ENCODE data around the gene DLGAP1. TPM values are rescaled to one million over a fixed set of nuclear protein-coding genes. Genes with fewer than 3 reads are reported as not detected.

Gene DLGAP1
- total and polyA plus RNA-seq, 2 donors (not counting 1 experiment from before 2014, with no cell fraction given), result 0.07 to 0.61 TPM

- H3K36me3 ChIP-seq (replicated peaks in 1 of 2; ENCODE audit: control extremely low read depth in 1 of 2, control insufficient read depth in 1 of 2, extremely low read depth in 1 of 2, insufficient read depth in 2 of 2, low read length in 1 of 2), result no peaks in the 10 kb centered on the region
- H3K27ac ChIP-seq (ENCODE audit: low read length in 2 of 2), result no peak overlapping the region
- Mint-ChIP-seq H3K9me3 (ENCODE audit: insufficient read depth) (no peaks in the 10 kb centered on the region), H3K4me1 (no peaks in the 10 kb centered on the region), H3K27me3 (no peaks in the 10 kb centered on the region), H3K27ac (no peak overlapping the region), H3K4me3 (no peak overlapping the region)
- CTCF ChIA-PET, result interaction anchor here (0.9 to 1.1 kb wide), 3 partner anchors 8 to 53 kb away, joined by 3 to 4 read pairs (median 3); no protein-coding TSS in a partner anchor
- intact Hi-C loops (cut with micrococcal nuclease), result no loop called here
- H3K27me3 ChIP-seq (replicated peaks in 1 of 4; ENCODE audit: control extremely low read depth in 1 of 4, control insufficient read depth in 3 of 4, insufficient read depth in 4 of 4, low read length in 3 of 4), result no peaks in the 10 kb centered on the region
- no peak for TF ChIP-seq EZH2 (IDR thresholded peaks at IDR 0.05; ENCODE audit: borderline replicate concordance, insufficient read depth, low read depth, low read length, poor library complexity, severe bottlenecking)
- TF ChIP-seq, protein P1, sequence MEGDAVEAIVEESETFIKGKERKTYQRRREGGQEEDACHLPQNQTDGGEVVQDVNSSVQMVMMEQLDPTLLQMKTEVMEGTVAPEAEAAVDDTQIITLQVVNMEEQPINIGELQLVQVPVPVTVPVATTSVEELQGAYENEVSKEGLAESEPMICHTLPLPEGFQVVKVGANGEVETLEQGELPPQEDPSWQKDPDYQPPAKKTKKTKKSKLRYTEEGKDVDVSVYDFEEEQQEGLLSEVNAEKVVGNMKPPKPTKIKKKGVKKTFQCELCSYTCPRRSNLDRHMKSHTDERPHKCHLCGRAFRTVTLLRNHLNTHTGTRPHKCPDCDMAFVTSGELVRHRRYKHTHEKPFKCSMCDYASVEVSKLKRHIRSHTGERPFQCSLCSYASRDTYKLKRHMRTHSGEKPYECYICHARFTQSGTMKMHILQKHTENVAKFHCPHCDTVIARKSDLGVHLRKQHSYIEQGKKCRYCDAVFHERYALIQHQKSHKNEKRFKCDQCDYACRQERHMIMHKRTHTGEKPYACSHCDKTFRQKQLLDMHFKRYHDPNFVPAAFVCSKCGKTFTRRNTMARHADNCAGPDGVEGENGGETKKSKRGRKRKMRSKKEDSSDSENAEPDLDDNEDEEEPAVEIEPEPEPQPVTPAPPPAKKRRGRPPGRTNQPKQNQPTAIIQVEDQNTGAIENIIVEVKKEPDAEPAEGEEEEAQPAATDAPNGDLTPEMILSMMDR (IDR thresholded peaks at IDR 0.05), result peak; percentile 79
- DNase-seq (peak; percentile 22), ATAC-seq (ENCODE audit: low read depth) (peak; percentile 36)
- H3K9me3 ChIP-seq (ENCODE audit: control extremely low read depth in 1 of 3, control insufficient read depth in 2 of 3, insufficient read depth in 1 of 3, low read length in 2 of 3), result peaks cover 0 to 3% (median 0%) of the 10 kb centered on the region in 3 donors
- 26% methylated on average over 4 of the region's 5 CpGs for WGBS (ENCODE audit: insufficient coverage)
- no peaks in the 10 kb centered on the region for H4K20me1 ChIP-seq (ENCODE audit: control insufficient read depth, insufficient read depth, low read length, poor library complexity, severe bottlenecking)
- H2AFZ ChIP-seq (ENCODE audit: insufficient read depth, low read depth, low read length, poor library complexity, severe bottlenecking), result no peak overlapping the region
- H3K9ac ChIP-seq (ENCODE audit: low read length), result no peak overlapping the region
- H3K4me3 ChIP-seq (ENCODE audit: control extremely low read depth in 1 of 5, extremely low read depth in 1 of 5, insufficient read depth in 1 of 5, low read depth in 2 of 5, low read length in 4 of 5), result no peak overlapping the region
- no peak overlapping the region for H3K4me2 ChIP-seq (replicated peaks; ENCODE audit: low read depth, low read length, poor library complexity, severe bottlenecking)
- POLR2A ChIA-PET, result no interaction called here
- no peaks in the 10 kb centered on the region for H3K4me1 ChIP-seq (ENCODE audit: control insufficient read depth in 2 of 2, insufficient read depth in 2 of 2, low read length in 2 of 2)
- no peaks in the 10 kb centered on the region for H3K79me2 ChIP-seq (ENCODE audit: control insufficient read depth, insufficient read depth, low read length)
Measured at GRCh38 chr18:4068552-4069158, 386.5 kb downstream of the DLGAP1 start.

DNA sequence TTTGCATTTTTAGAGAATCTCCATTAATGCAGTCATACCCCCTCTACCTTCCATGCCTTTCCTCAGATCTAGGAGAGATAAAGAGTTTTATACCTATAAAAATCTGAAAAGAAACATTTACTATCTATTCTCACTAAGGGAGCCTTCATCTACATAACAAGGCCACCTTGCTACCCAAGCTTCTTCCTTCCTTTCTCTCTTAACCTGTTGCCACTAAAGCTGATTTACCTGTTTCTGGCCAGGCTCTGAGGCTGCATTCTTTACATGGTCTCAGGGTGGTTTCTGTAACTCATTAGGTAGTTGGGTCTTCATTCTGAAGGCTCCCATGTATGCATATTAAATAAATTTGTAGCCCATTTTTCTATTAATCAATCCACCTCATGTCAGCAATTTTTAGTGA lies 391.6 kb downstream of the DLGAP1 start:
- ATAC-seq (ENCODE audit: low read depth), result no peak

More for the DNA sequence above, 391.6 kb downstream of the DLGAP1 start:
- H3K9me3 ChIP-seq (ENCODE audit: control extremely low read depth in 1 of 3, control insufficient read depth in 2 of 3, insufficient read depth in 1 of 3, low read length in 2 of 3), result peaks cover 2 to 15% (median 4%) of the 10 kb centered on the region in 3 donors
- no peak overlapping the region for H3K9ac ChIP-seq (ENCODE audit: low read length)
- no peaks in the 10 kb centered on the region for H3K27me3 ChIP-seq (replicated peaks in 1 of 4; ENCODE audit: control extremely low read depth in 1 of 4, control insufficient read depth in 3 of 4, insufficient read depth in 4 of 4, low read length in 3 of 4)
- intact Hi-C loops (cut with micrococcal nuclease), result no loop called here
- no peaks in the 10 kb centered on the region for H3K4me1 ChIP-seq (ENCODE audit: control insufficient read depth in 2 of 2, insufficient read depth in 2 of 2, low read length in 2 of 2)
- H4K20me1 ChIP-seq (ENCODE audit: control insufficient read depth, insufficient read depth, low read length, poor library complexity, severe bottlenecking), result no peaks in the 10 kb centered on the region
- ChIA-PET POLR2A (no interaction called here), CTCF (interaction anchor here (0.8 kb wide), 1 partner anchor 69 kb away, joined by 3 read pairs; no protein-coding TSS in a partner anchor)
- H3K36me3 ChIP-seq (replicated peaks in 1 of 2; ENCODE audit: control extremely low read depth in 1 of 2, control insufficient read depth in 1 of 2, extremely low read depth in 1 of 2, insufficient read depth in 2 of 2, low read length in 1 of 2), result no peaks in the 10 kb centered on the region
- H2AFZ ChIP-seq (ENCODE audit: insufficient read depth, low read depth, low read length, poor library complexity, severe bottlenecking), result no peak overlapping the region
- H3K4me3 ChIP-seq (ENCODE audit: control extremely low read depth in 1 of 5, extremely low read depth in 1 of 5, insufficient read depth in 1 of 5, low read depth in 2 of 5, low read length in 4 of 5), result no peak overlapping the region
- TF ChIP-seq, protein P1 (IDR thresholded peaks at IDR 0.05), result no peak
- no peak for TF ChIP-seq EZH2 (IDR thresholded peaks at IDR 0.05; ENCODE audit: borderline replicate concordance, insufficient read depth, low read depth, low read length, poor library complexity, severe bottlenecking)
- Mint-ChIP-seq H3K4me1 (no peaks in the 10 kb centered on the region), H3K9me3 (ENCODE audit: insufficient read depth) (peaks cover 4% of the 10 kb centered on the region), H3K27ac (no peak overlapping the region), H3K27me3 (no peaks in the 10 kb centered on the region), H3K4me3 (no peak overlapping the region)
- no peak overlapping the region for H3K27ac ChIP-seq (ENCODE audit: low read length in 2 of 2)
- no peak for DNase-seq
- H3K4me2 ChIP-seq (replicated peaks; ENCODE audit: low read depth, low read length, poor library complexity, severe bottlenecking), result no peak overlapping the region
- H3K79me2 ChIP-seq (ENCODE audit: control insufficient read depth, insufficient read depth, low read length), result no peaks in the 10 kb centered on the region
